RWPE2 (cell line): Measurements from ENCODE around the gene CLEC16A.

ENCODE experiments used
- ATAC-seq: fragments of 200-7000 bp; cut with Tn5 transposase; 3 replicates; pipeline ENCODE4 v1.9.1; 2021; ENCODE audit warnings: low read depth
- DNase-seq: peaks from one replicate; pipeline ENCODE4 v3.0.0-alpha.2; 2020; ENCODE audit warnings: low spot score
- H3K27ac ChIP-seq: fragments of 450-650 bp; 2 replicates; pipeline ENCODE4 v1.5.1; 2017; ENCODE audit warnings: mild to moderate bottlenecking; ENCODE audit not compliant: poor library complexity, severe bottlenecking
- H3K27me3 ChIP-seq: fragments of 250-450 bp; sonication (Bioruptor Pico); 2 replicates; pipeline ENCODE4 v1.5.1; 2021; ENCODE audit warnings: mild to moderate bottlenecking, moderate library complexity; ENCODE audit not compliant: insufficient read depth, poor library complexity, severe bottlenecking
- H3K36me3 ChIP-seq: fragments of 250-450 bp; sonication (Bioruptor Pico); 2 replicates; pipeline ENCODE4 v1.5.1; 2020; ENCODE audit warnings: low read depth, mild to moderate bottlenecking, moderate library complexity
- H3K4me1 ChIP-seq: fragments of 250-450 bp; sonication (Bioruptor Pico); 2 replicates; pipeline ENCODE4 v1.5.1; 2021; ENCODE audit warnings: mild to moderate bottlenecking, moderate library complexity; ENCODE audit not compliant: insufficient read depth, poor library complexity, severe bottlenecking
- H3K4me3 ChIP-seq: fragments of 250-450 bp; sonication (Bioruptor Pico); 2 replicates; pipeline ENCODE4 v1.5.1; 2021; ENCODE audit warnings: mild to moderate bottlenecking, moderate library complexity; ENCODE audit not compliant: severe bottlenecking
- H3K9me3 ChIP-seq: fragments of 250-450 bp; sonication (Bioruptor Pico); 2 replicates; pipeline ENCODE4 v1.5.1; 2021; ENCODE audit warnings: mild to moderate bottlenecking, moderate library complexity; ENCODE audit not compliant: severe bottlenecking
- TF ChIP-seq, protein P1 (sequence below): fragments of 450-650 bp; IDR thresholded peaks from one replicate; pipeline ENCODE4 v1.5.1; 2017; ENCODE audit warnings: mild to moderate bottlenecking, moderate library complexity; ENCODE audit not compliant: poor library complexity, severe bottlenecking

CLEC16A gene

DNA sequence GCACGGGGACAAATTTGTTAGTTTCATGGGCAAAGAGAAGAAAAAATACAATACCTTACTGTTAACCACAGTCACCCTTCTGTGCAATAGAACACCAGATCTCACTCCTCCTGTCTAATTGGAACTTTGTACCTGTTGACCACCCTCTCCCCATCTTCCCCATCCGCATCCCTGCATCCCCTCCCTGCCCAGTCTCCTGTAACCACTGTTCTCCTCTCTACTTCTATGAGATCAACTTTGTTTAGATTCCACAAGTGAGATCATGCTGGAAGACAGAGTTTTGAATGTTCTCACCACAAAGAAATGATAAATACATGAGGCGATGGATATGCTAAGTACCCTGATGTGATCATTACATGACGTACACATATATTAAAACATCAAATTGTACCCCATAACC lies 47.7 kb downstream of the CLEC16A start:
- no peak overlapping the region for H3K4me3 ChIP-seq
- peaks cover 29% of the 10 kb centered on the region for H3K4me1 ChIP-seq
- H3K27me3 ChIP-seq = no peaks in the 10 kb centered on the region
- ATAC-seq (peak; percentile 3; the same call in 2 of the 3 replicates), DNase-seq (no peak)
- H3K9me3 ChIP-seq = no peaks in the 10 kb centered on the region
- peaks cover 4% of the 10 kb centered on the region; the same call in 1 of the 2 replicates for H3K36me3 ChIP-seq
- TF ChIP-seq, protein P1, sequence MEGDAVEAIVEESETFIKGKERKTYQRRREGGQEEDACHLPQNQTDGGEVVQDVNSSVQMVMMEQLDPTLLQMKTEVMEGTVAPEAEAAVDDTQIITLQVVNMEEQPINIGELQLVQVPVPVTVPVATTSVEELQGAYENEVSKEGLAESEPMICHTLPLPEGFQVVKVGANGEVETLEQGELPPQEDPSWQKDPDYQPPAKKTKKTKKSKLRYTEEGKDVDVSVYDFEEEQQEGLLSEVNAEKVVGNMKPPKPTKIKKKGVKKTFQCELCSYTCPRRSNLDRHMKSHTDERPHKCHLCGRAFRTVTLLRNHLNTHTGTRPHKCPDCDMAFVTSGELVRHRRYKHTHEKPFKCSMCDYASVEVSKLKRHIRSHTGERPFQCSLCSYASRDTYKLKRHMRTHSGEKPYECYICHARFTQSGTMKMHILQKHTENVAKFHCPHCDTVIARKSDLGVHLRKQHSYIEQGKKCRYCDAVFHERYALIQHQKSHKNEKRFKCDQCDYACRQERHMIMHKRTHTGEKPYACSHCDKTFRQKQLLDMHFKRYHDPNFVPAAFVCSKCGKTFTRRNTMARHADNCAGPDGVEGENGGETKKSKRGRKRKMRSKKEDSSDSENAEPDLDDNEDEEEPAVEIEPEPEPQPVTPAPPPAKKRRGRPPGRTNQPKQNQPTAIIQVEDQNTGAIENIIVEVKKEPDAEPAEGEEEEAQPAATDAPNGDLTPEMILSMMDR = no peak
- peak overlapping the region; percentile 76 for H3K27ac ChIP-seq

DNA sequence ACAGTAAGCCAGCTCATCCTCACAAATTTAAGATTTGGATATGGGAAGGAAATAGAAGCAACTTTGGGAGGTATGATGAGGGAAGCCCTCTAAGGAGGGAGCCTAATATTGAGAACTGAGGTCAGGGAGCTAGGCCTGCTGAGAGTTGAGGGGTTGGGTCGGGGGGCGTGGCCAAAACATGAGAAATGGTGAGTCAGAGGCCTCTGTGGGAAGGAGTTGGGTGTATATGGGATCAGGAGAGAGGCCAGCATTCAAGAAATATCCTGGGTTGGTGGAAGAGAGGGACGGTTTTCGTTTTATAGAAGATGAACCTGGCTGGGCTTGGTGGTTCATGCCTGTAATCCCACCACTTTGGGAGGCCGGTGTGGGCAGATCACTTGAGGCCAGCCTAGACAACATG lies 48.4 kb downstream of the CLEC16A start:
- no peaks in the 10 kb centered on the region for H3K9me3 ChIP-seq
- peaks cover 29% of the 10 kb centered on the region for H3K4me1 ChIP-seq
- TF ChIP-seq, protein P1 = no peak
- no peak overlapping the region for H3K4me3 ChIP-seq
- DNase-seq = peak; percentile 76
- no peaks in the 10 kb centered on the region for H3K27me3 ChIP-seq
- H3K36me3 ChIP-seq = peaks cover 4% of the 10 kb centered on the region; the same call in 1 of the 2 replicates
- peak; percentile 86 for ATAC-seq
- H3K27ac ChIP-seq = peak overlapping the region; percentile 76

DNA sequence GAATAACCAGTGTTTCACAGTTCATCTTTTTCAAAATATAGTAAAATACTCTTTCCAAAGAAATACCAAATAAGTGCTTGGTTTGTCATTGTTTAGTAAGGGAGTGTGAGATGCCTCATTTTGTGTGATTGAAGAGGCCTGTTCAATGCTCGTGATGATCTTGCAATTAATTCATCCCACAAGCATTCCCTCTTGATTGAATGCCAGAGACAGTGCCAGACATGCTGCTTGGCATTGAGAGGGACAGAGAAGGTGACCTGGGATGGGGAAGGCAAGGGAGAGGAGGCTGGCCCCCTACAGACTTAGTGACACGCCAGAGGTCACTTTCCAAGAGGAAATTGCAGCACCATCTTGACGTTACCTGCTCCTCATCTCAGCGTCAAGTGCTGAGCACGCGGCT lies 49.3 kb downstream of the CLEC16A start:
- ATAC-seq = no peak
- no peaks in the 10 kb centered on the region; the same call in 1 of the 2 replicates for H3K36me3 ChIP-seq
- H3K4me3 ChIP-seq = no peak overlapping the region
- H3K4me1 ChIP-seq = peaks cover 29% of the 10 kb centered on the region
- DNase-seq = no peak
- H3K27me3 ChIP-seq = no peaks in the 10 kb centered on the region
- H3K9me3 ChIP-seq = no peaks in the 10 kb centered on the region
- H3K27ac ChIP-seq = peak overlapping the region; percentile 76
- TF ChIP-seq, protein P1 = no peak

DNA sequence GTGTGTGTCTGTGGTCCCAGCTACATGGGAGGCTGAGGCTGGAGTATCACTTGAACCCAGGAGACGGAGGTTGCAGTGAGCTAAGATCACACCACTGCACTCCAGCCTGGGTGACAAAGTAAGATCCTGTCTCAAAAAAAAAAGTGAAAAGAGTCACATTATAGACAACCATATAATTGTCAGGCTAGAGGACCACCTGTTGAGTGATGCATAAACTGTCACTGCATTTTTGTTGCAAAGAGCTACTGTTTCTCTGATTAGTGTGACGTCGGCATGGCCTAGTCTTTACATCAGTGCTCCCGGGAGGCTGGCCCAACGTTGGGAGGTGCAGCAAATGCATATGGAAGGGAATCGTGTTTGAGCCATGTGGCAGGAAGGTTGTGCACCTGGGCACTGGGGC lies 50.2 kb downstream of the CLEC16A start:
- Histone ChIP-seq H3K9me3 (no peaks in the 10 kb centered on the region), H3K4me3 (no peak overlapping the region), H3K4me1 (peaks cover 29% of the 10 kb centered on the region), H3K27ac (no peak overlapping the region), H3K36me3 (no peaks in the 10 kb centered on the region; the same call in 1 of the 2 replicates), H3K27me3 (no peaks in the 10 kb centered on the region)
- DNase-seq = no peak
- TF ChIP-seq, protein P1 = no peak
- no peak for ATAC-seq

DNA sequence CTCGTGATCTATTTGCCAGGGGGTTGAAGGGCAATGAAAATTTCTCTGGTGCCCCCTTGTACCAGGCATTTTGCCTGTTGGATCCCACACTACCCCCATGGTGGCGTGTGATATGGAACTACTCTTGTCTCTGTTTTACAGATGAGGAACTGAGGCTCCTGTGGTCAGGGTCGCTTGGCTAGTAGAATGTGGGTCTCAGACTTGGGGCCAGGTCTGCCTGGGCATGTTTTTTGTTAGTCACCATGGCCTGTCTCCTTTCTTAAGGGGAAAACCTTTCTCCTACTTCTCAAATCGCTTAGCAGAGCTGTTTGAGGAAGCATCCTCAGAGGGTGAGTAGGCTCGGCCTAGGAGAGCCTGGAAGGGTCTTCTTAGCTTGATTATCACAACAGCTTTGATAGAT lies 51.2 kb downstream of the CLEC16A start:
- no peak overlapping the region for H3K4me3 ChIP-seq
- no peak overlapping the region for H3K27ac ChIP-seq
- TF ChIP-seq, protein P1 = no peak
- H3K27me3 ChIP-seq = no peaks in the 10 kb centered on the region
- H3K36me3 ChIP-seq = no peaks in the 10 kb centered on the region; the same call in 1 of the 2 replicates
- H3K9me3 ChIP-seq = no peaks in the 10 kb centered on the region
- H3K4me1 ChIP-seq = peaks cover 29% of the 10 kb centered on the region
- DNase-seq (no peak), ATAC-seq (no peak)
